HepG2 (cell line): ENCODE data around the gene VAC14. TPM values are rescaled to one million over a fixed set of nuclear protein-coding genes. Genes with fewer than 3 reads are reported as not detected.
A peak's percentile ranks its signal among the peaks of the same experiment; 100 is the strongest.

Experiments used
- CAMTA2 ChIP-seq: sonication (generic); formaldehyde crosslinking; IDR thresholded peaks from 2 replicates; pipeline ENCODE4 v1.4.0; 2020; ENCODE audit warnings: mild to moderate bottlenecking, missing genetic modification reagents, borderline replicate concordance
- ELF3 ChIP-seq: IDR thresholded peaks from 2 replicates; pipeline ENCODE4 v1.6.1; 2016; ENCODE audit warnings: missing genetic modification reagents, missing compliant biosample characterization
- GABPB1 ChIP-seq: IDR thresholded peaks from 2 replicates; pipeline ENCODE4 v1.6.1; 2016; ENCODE audit warnings: mild to moderate bottlenecking, missing genetic modification reagents, moderate library complexity, missing compliant biosample characterization
- MIER2 ChIP-seq: IDR thresholded peaks from 2 replicates; pipeline ENCODE4 v1.6.1; 2016; ENCODE audit warnings: missing biosample characterization, missing genetic modification reagents
- NFE2L1 ChIP-seq: sonication (generic); formaldehyde crosslinking; IDR thresholded peaks from 2 replicates; pipeline ENCODE4 v1.4.0; 2020; ENCODE audit warnings: missing genetic modification reagents, mild to moderate bottlenecking, borderline replicate concordance
- SMAD9 ChIP-seq: sonication (generic); formaldehyde crosslinking; IDR thresholded peaks from 2 replicates; pipeline ENCODE4 v1.5.1; 2020; ENCODE audit warnings: mild to moderate bottlenecking, missing genetic modification reagents
- SNAPC2 ChIP-seq: sonication (generic); formaldehyde crosslinking; IDR thresholded peaks from 2 replicates; pipeline ENCODE4 v1.8.1; 2022; ENCODE audit warnings: mild to moderate bottlenecking, missing genetic modification reagents
- STAT5B ChIP-seq: sonication (generic); formaldehyde crosslinking; IDR thresholded peaks from 2 replicates; pipeline ENCODE4 v1.4.0; 2020; ENCODE audit warnings: missing genetic modification reagents
- U2AF2 ChIP-seq: fragments of 200-400 bp; formaldehyde crosslinking; IDR thresholded peaks from 2 replicates; pipeline ENCODE4 v1.6.1; 2017; ENCODE audit warnings: low read depth, mild to moderate bottlenecking, low read length
- ZBTB42 ChIP-seq: sonication (generic); formaldehyde crosslinking; IDR thresholded peaks from 2 replicates; pipeline ENCODE4 v1.5.0; 2020; ENCODE audit warnings: mild to moderate bottlenecking, missing genetic modification reagents
- ZNF335 ChIP-seq: sonication (generic); formaldehyde crosslinking; IDR thresholded peaks from 2 replicates; pipeline ENCODE4 v1.4.0; 2020; ENCODE audit warnings: missing genetic modification reagents
- ZNF460 ChIP-seq: sonication (generic); formaldehyde crosslinking; IDR thresholded peaks from 2 replicates; pipeline ENCODE4 v1.5.1; 2020; ENCODE audit warnings: missing genetic modification reagents, mild to moderate bottlenecking, borderline replicate concordance
- ZNF678 ChIP-seq: sonication (generic); formaldehyde crosslinking; IDR thresholded peaks from 2 replicates; pipeline ENCODE4 v1.4.0; 2020; ENCODE audit warnings: mild to moderate bottlenecking, missing genetic modification reagents
- polyA plus RNA-seq, 8 experiments: library from polyadenylated mRNA; depleted of rRNA in 3 of 8; stranded (reverse) in 7 of 8; unstranded in 1 of 8; fragments of >200 nt; fragmentation: Illumina TruSeq in 4 of 8; extraction: Trizol in 4 of 8; gene quantifications; 2 replicates each; pipeline versions ENCODE4 v1.2.1 to v1.2.3, GENCODE V29; 2011 to 2016; ENCODE audit warnings: low read depth in 4 of 8, missing spikeins in 1 of 8, mixed read lengths in 1 of 8; ENCODE audit not compliant: insufficient read depth in 1 of 8
- total RNA-seq, 5 experiments: library from RNA; depleted of rRNA; stranded (reverse); fragments of >200 nt; fragmentation: Illumina TruSeq; extraction: Trizol; gene quantifications; 2 replicates each; pipeline ENCODE4 v1.2.3, GENCODE V29; 2016; ENCODE audit warnings: low read depth in 1 of 5
- TF ChIP-seq, protein P1 (sequence below): sonication (generic); formaldehyde crosslinking; IDR thresholded peaks from 2 replicates; pipeline ENCODE4 v1.8.1; 2023; ENCODE audit warnings: mild to moderate bottlenecking, moderate library complexity, missing genetic modification reagents
- TF ChIP-seq, protein P2 (sequence below): sonication (generic); formaldehyde crosslinking; conservative IDR thresholded peaks from 2 replicates; pipeline ENCODE4 v1.4.0; 2020; ENCODE audit warnings: mild to moderate bottlenecking, missing genetic modification reagents, moderate library complexity
- TF ChIP-seq, protein P3 (sequence below): sonication (generic); formaldehyde crosslinking; IDR thresholded peaks from 2 replicates; pipeline ENCODE4 v1.5.0; 2020; ENCODE audit warnings: missing genetic modification reagents
- TF ChIP-seq, protein P4 (sequence below): sonication (generic); formaldehyde crosslinking; IDR thresholded peaks from 2 replicates; pipeline ENCODE4 v1.4.0; 2020; ENCODE audit warnings: missing genetic modification reagents
- TF ChIP-seq, protein P5 (sequence below): sonication (generic); formaldehyde crosslinking; IDR thresholded peaks from 2 replicates; pipeline ENCODE4 v1.5.1; 2020; ENCODE audit warnings: missing genetic modification reagents, mild to moderate bottlenecking, borderline replicate concordance

Gene VAC14
- total and polyA plus RNA-seq, 2 of the 13 experiments (the other 11 are each of a cell fraction or from before 2014, with no cell fraction given), result 23.5 to 24.6 TPM

DNA sequence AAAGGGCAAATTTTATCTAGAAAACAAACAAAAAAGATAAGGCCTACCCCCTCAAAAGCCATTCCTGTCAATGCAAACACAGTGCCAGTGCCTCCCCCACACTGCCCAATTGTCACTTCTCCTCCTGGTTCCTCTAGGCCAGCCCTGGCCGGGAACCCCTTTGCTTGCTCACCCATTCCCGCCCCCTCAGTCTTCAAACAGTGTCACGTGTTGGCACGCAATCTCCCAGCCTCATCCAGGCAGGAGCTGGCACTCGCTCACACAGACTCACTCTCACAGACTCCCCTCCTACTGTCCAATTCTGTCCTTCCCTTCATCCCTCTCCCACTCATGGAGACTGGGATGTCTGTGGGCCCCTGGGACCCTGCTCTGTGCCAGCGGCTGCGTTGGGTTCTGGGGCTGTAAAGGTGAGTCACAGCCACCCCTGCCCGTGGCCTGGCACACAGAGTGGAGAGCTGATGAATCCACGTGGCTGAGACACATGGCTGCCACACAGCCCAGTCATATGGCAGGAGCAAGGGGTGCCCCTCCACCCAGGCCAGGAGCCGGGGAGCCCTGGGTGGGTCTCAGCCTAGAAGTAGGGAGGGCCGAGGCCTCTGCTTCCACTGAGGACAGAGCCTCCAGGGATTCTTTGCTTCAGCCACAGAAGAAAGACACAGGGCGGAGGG lies 54.8 kb downstream of the VAC14 start (continued):
- no peak for TF ChIP-seq SMAD9 (CRISPR knock-in tag)
- TF ChIP-seq, protein P1, sequence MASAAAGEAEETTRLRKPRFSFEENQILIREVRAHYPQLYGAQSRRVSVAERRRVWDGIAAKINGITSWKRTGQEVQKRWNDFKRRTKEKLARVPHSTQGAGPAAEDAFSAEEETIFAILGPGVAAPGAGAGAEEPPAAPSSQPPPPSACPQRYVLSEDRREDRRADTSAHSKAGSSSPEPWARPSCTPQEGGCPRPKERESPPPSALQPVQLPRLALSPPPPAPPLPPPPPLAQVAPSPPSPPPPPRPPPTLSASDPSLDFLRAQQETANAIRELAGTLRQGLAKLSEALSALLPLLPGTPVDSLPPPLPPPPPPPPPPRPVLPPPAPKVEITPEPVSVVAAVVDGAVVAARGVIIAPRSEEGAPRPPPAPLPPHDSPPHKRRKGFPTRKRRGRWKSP (CRISPR knock-in tag), result no peak
- peak; percentile 97 for TF ChIP-seq CAMTA2 (CRISPR knock-in tag)
- no peak for TF ChIP-seq GABPB1 (CRISPR knock-in tag)
- TF ChIP-seq U2AF2, result no peak
- TF ChIP-seq ZNF460 (CRISPR knock-in tag), result no peak
- TF ChIP-seq ZBTB42 (CRISPR knock-in tag), result no peak; the same call in 1 of the 2 replicates
- TF ChIP-seq, protein P2, sequence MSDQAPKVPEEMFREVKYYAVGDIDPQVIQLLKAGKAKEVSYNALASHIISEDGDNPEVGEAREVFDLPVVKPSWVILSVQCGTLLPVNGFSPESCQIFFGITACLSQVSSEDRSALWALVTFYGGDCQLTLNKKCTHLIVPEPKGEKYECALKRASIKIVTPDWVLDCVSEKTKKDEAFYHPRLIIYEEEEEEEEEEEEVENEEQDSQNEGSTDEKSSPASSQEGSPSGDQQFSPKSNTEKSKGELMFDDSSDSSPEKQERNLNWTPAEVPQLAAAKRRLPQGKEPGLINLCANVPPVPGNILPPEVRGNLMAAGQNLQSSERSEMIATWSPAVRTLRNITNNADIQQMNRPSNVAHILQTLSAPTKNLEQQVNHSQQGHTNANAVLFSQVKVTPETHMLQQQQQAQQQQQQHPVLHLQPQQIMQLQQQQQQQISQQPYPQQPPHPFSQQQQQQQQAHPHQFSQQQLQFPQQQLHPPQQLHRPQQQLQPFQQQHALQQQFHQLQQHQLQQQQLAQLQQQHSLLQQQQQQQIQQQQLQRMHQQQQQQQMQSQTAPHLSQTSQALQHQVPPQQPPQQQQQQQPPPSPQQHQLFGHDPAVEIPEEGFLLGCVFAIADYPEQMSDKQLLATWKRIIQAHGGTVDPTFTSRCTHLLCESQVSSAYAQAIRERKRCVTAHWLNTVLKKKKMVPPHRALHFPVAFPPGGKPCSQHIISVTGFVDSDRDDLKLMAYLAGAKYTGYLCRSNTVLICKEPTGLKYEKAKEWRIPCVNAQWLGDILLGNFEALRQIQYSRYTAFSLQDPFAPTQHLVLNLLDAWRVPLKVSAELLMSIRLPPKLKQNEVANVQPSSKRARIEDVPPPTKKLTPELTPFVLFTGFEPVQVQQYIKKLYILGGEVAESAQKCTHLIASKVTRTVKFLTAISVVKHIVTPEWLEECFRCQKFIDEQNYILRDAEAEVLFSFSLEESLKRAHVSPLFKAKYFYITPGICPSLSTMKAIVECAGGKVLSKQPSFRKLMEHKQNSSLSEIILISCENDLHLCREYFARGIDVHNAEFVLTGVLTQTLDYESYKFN, result no peak
- TF ChIP-seq, protein P3, sequence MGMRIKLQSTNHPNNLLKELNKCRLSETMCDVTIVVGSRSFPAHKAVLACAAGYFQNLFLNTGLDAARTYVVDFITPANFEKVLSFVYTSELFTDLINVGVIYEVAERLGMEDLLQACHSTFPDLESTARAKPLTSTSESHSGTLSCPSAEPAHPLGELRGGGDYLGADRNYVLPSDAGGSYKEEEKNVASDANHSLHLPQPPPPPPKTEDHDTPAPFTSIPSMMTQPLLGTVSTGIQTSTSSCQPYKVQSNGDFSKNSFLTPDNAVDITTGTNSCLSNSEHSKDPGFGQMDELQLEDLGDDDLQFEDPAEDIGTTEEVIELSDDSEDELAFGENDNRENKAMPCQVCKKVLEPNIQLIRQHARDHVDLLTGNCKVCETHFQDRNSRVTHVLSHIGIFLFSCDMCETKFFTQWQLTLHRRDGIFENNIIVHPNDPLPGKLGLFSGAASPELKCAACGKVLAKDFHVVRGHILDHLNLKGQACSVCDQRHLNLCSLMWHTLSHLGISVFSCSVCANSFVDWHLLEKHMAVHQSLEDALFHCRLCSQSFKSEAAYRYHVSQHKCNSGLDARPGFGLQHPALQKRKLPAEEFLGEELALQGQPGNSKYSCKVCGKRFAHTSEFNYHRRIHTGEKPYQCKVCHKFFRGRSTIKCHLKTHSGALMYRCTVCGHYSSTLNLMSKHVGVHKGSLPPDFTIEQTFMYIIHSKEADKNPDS (CRISPR knock-in tag), result no peak
- TF ChIP-seq ZNF678, result peak; percentile 86; the same call in 1 of the 2 replicates
- no peak for TF ChIP-seq MIER2
- no peak for TF ChIP-seq ZNF335 (CRISPR knock-in tag)
- TF ChIP-seq STAT5B (CRISPR knock-in tag), result no peak
- TF ChIP-seq, protein P4, sequence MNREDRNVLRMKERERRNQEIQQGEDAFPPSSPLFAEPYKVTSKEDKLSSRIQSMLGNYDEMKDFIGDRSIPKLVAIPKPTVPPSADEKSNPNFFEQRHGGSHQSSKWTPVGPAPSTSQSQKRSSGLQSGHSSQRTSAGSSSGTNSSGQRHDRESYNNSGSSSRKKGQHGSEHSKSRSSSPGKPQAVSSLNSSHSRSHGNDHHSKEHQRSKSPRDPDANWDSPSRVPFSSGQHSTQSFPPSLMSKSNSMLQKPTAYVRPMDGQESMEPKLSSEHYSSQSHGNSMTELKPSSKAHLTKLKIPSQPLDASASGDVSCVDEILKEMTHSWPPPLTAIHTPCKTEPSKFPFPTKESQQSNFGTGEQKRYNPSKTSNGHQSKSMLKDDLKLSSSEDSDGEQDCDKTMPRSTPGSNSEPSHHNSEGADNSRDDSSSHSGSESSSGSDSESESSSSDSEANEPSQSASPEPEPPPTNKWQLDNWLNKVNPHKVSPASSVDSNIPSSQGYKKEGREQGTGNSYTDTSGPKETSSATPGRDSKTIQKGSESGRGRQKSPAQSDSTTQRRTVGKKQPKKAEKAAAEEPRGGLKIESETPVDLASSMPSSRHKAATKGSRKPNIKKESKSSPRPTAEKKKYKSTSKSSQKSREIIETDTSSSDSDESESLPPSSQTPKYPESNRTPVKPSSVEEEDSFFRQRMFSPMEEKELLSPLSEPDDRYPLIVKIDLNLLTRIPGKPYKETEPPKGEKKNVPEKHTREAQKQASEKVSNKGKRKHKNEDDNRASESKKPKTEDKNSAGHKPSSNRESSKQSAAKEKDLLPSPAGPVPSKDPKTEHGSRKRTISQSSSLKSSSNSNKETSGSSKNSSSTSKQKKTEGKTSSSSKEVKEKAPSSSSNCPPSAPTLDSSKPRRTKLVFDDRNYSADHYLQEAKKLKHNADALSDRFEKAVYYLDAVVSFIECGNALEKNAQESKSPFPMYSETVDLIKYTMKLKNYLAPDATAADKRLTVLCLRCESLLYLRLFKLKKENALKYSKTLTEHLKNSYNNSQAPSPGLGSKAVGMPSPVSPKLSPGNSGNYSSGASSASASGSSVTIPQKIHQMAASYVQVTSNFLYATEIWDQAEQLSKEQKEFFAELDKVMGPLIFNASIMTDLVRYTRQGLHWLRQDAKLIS (CRISPR knock-in tag), result no peak; the same call in 1 of the 2 replicates
- TF ChIP-seq ELF3, result no peak; the same call in 1 of the 2 replicates
- TF ChIP-seq, protein P5, sequence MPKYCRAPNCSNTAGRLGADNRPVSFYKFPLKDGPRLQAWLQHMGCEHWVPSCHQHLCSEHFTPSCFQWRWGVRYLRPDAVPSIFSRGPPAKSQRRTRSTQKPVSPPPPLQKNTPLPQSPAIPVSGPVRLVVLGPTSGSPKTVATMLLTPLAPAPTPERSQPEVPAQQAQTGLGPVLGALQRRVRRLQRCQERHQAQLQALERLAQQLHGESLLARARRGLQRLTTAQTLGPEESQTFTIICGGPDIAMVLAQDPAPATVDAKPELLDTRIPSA, result no peak
- TF ChIP-seq SNAPC2 (CRISPR knock-in tag), result 0 out of 2 replicates have a peak, but pooled peaks have one; percentile 25
- no peak; the same call in 1 of the 2 replicates for TF ChIP-seq NFE2L1 (CRISPR knock-in tag)
